HepG2 (cell line): ENCODE data around the gene SH2D7. TPM values are rescaled to one million over a fixed set of nuclear protein-coding genes. Genes with fewer than 3 reads are reported as not detected.
A peak's percentile ranks its signal among the peaks of the same experiment; 100 is the strongest.

Source experiments
- ETV5 ChIP-seq: IDR thresholded peaks from 2 replicates; pipeline ENCODE4 v1.6.1; 2018; ENCODE audit warnings: missing biosample characterization, missing genetic modification reagents, inconsistent platforms, borderline replicate concordance
- FOXK1 ChIP-seq: sonication (generic); formaldehyde crosslinking; IDR thresholded peaks from 2 replicates; pipeline ENCODE4 v1.4.0; 2020; ENCODE audit warnings: low read depth, missing genetic modification reagents, borderline replicate concordance
- FOXP1 ChIP-seq, 2 experiments: fragments of 450-650 bp in 1 of 2; IDR thresholded peaks; 2 replicates each; pipeline ENCODE4 v1.6.1; 2017 to 2018; ENCODE audit warnings: antibody characterized with exemption in 1 of 2
- HIC2 ChIP-seq: sonication (generic); formaldehyde crosslinking; IDR thresholded peaks from 2 replicates; pipeline ENCODE4 v1.9.0; 2022; ENCODE audit warnings: low read depth, missing genetic modification reagents
- HMG20A ChIP-seq: IDR thresholded peaks from 2 replicates; pipeline ENCODE4 v1.6.1; 2016; ENCODE audit warnings: borderline replicate concordance
- HNRNPUL1 ChIP-seq: fragments of 200-400 bp; formaldehyde crosslinking; IDR thresholded peaks from 2 replicates; pipeline ENCODE4 v1.6.1; 2017; ENCODE audit warnings: low read depth, mild to moderate bottlenecking, low read length, moderate library complexity
- RERE ChIP-seq: IDR thresholded peaks from 2 replicates; pipeline ENCODE4 v1.6.1; 2016; ENCODE audit warnings: low read depth, missing genetic modification reagents, missing compliant biosample characterization
- SOX13 ChIP-seq, 3 experiments: fragments of 450-650 bp in 1 of 3; sonication (generic) in 1 of 3; formaldehyde crosslinking in 1 of 3; IDR thresholded peaks in 2 of 3; conservative IDR thresholded peaks in 1 of 3; 2 replicates each; pipeline versions ENCODE4 v1.5.0 to v1.6.1; 2016 to 2020; ENCODE audit warnings: antibody characterized with exemption in 1 of 3, mild to moderate bottlenecking in 1 of 3, missing compliant biosample characterization in 1 of 3, missing genetic modification reagents in 1 of 3, moderate library complexity in 1 of 3
- polyA plus RNA-seq, 8 experiments: library from polyadenylated mRNA; depleted of rRNA in 3 of 8; stranded (reverse) in 7 of 8; unstranded in 1 of 8; fragments of >200 nt; fragmentation: Illumina TruSeq in 4 of 8; extraction: Trizol in 4 of 8; gene quantifications; 2 replicates each; pipeline versions ENCODE4 v1.2.1 to v1.2.3, GENCODE V29; 2011 to 2016; ENCODE audit warnings: low read depth in 4 of 8, missing spikeins in 1 of 8, mixed read lengths in 1 of 8; ENCODE audit not compliant: insufficient read depth in 1 of 8
- total RNA-seq, 5 experiments: library from RNA; depleted of rRNA; stranded (reverse); fragments of >200 nt; fragmentation: Illumina TruSeq; extraction: Trizol; gene quantifications; 2 replicates each; pipeline ENCODE4 v1.2.3, GENCODE V29; 2016; ENCODE audit warnings: low read depth in 1 of 5

The SH2D7 gene
- total and polyA plus RNA-seq, 2 of the 13 experiments (the other 11 are each of a cell fraction or from before 2014, with no cell fraction given), result not detected

- TF ChIP-seq RERE (CRISPR knock-in tag) (peak; percentile 65; the same call in 1 of the 2 replicates), FOXP1 (IDR thresholded peaks at IDR 0.05) (no peak), FOXP1 (CRISPR knock-in tag; IDR thresholded peaks at IDR 0.05) (peak; percentile 83), HNRNPUL1 (no peak), ETV5 (peak; percentile 47; the same call in 1 of the 2 replicates), SOX13 (IDR thresholded peaks at IDR 0.05) (peak; percentile 65; the same call in 1 of the 2 replicates), SOX13 (CRISPR knock-in tag; conservative IDR thresholded peaks at IDR 0.05 in 1 of 2, IDR thresholded peaks at IDR 0.05 in 1 of 2) (peak in 1 of 2 experiments; percentile 92; a peak in 2 of 4 replicates), FOXK1 (CRISPR knock-in tag) (peak; percentile 54; the same call in 1 of the 2 replicates), HMG20A (peak; percentile 73; the same call in 1 of the 2 replicates), HIC2 (peak; percentile 22; the same call in 1 of the 2 replicates)
These were observed 35.5 kb downstream of the SH2D7 start (continued) for GRCh38 chr15:78127882-78128281.
